ENCODE measurements around the gene HOXA13. TPM values are rescaled to one million over a fixed set of nuclear protein-coding genes. Genes with fewer than 3 reads are reported as not detected.

Gene HOXA13
- total RNA-seq, 1 experiment from 2014 or later: not detected

GRCh38 chr7:27241189-27242056, 41.5 kb upstream of the HOXA13 start:
- Histone ChIP-seq H3K4me1 (ENCODE audit: insufficient read depth, low read length) (no peaks in the 10 kb centered on the region), H3K9me3 (ENCODE audit: control insufficient read depth, low read depth, low read length) (no peaks in the 10 kb centered on the region), H3K23me2 (ENCODE audit: insufficient read length, low read depth, low read length, poor library complexity, severe bottlenecking) (peaks cover 3% of the 10 kb centered on the region), H3K27me3 (ENCODE audit: insufficient read depth, low read length) (peaks cover 99% of the 10 kb centered on the region), H2AK5ac (ENCODE audit: insufficient read length, low read length) (no peak overlapping the region), H3K4me2 (ENCODE audit: insufficient read depth, insufficient read length, low read length) (no peak overlapping the region), H3K9ac (ENCODE audit: extremely low read depth, insufficient read length, low read length) (no peak overlapping the region), H2BK15ac (ENCODE audit: low read depth, low read length) (no peak overlapping the region), H4K5ac (ENCODE audit: insufficient read length, low read depth, low read length) (no peak overlapping the region), H3K27ac (ENCODE audit: insufficient read length, low read depth, low read length) (no peak overlapping the region), H2AFZ (ENCODE audit: low read length) (no peak overlapping the region), H3T11ph (ENCODE audit: low read length) (no peak overlapping the region), H2BK20ac (ENCODE audit: low read depth, low read length, poor library complexity, severe bottlenecking) (no peak overlapping the region), H4K20me1 (ENCODE audit: control insufficient read depth, insufficient read depth, insufficient read length) (peaks cover 2% of the 10 kb centered on the region), H3K18ac (ENCODE audit: insufficient read length, low read depth, low read length) (no peak overlapping the region), H4K91ac (ENCODE audit: insufficient read length, low read depth, low read length) (no peak overlapping the region), H3K79me1 (ENCODE audit: insufficient read depth, low read depth, low read length, poor library complexity, severe bottlenecking) (no peaks in the 10 kb centered on the region), H4K8ac (replicated peaks; ENCODE audit: insufficient read length, low read depth, low read length) (no peak overlapping the region), H3K4ac (ENCODE audit: low read depth, low read length) (no peak overlapping the region), H3K56ac (ENCODE audit: insufficient read length, low read depth, low read length) (no peak overlapping the region), H3K14ac (ENCODE audit: insufficient read depth, low read length) (no peak overlapping the region), H3K23ac (ENCODE audit: insufficient read length, low read depth, low read length) (no peak overlapping the region), H2BK120ac (ENCODE audit: low read depth, low read length, poor library complexity, severe bottlenecking) (no peak overlapping the region), H2BK5ac (ENCODE audit: insufficient read length, low read length) (no peak overlapping the region), H2BK12ac (ENCODE audit: insufficient read length, low read depth, low read length) (no peak overlapping the region), H3K79me2 (ENCODE audit: insufficient read depth, low read length) (no peaks in the 10 kb centered on the region)
- Mint-ChIP-seq H3K36me3 (ENCODE audit: insufficient read depth in 1 of 3, low read depth in 3 of 3) (0 out of 7 replicates have a peak, but pooled peaks cover 0 to 1% (median 0%) of the 10 kb centered on the region in 3 experiments), H3K27me3 (ENCODE audit: low read depth) (peaks cover 98% of the 10 kb centered on the region), H3K27ac (peak overlapping the region in 1 of 3 experiments; percentile 40; a peak in 1 of 7 replicates), H3K4me3 (peak overlapping the region in 1 of 2 experiments; percentile 27; a peak in 1 of 5 replicates), H3K4me1 (peaks cover 36 to 56% of the 10 kb centered on the region in 2 experiments), H3K9me3 (peaks cover 2 to 6% of the 10 kb centered on the region in 2 experiments; a peak in 3 of 5 replicates)
- DNase-seq: peak; percentile 62
- TF ChIP-seq CTCF (conservative IDR thresholded peaks at IDR 0.05): no peak
- no CpG with 5 or more reads among the region's 17 CpGs for WGBS (ENCODE audit: extremely low coverage, insufficient read length, low lambda C conversion rate)

Measured in H9 (cell line).